ENCODE results near the gene SLC30A2. TPM values are rescaled to one million over a fixed set of nuclear protein-coding genes. Genes with fewer than 3 reads are reported as not detected.

SLC30A2 gene
- total and polyA plus RNA-seq, 4 donors = 0.02 to 0.51 (median 0.24) TPM

GRCh38 chr1:26029054-26029863 is 16.7 kb downstream of the SLC30A2 start:
- H3K27me3 ChIP-seq (ENCODE audit: control insufficient read depth in 3 of 3, insufficient read depth in 3 of 3, low read length in 2 of 3) = no peaks in the 10 kb centered on the region
- H3K4me3 ChIP-seq = no peak overlapping the region
- H3K36me3 ChIP-seq (ENCODE audit: control insufficient read depth in 4 of 4, insufficient read depth in 4 of 4, low read length in 4 of 4) = no peaks in the 10 kb centered on the region
- no peak for DNase-seq
- no peaks in the 10 kb centered on the region for H3K9me3 ChIP-seq (ENCODE audit: control insufficient read depth in 4 of 4, insufficient read depth in 3 of 4, low read length in 3 of 4)
- TF ChIP-seq CTCF (IDR thresholded peaks at IDR 0.05; ENCODE audit: control extremely low read depth, extremely low read depth) = no peak
- H3K9ac ChIP-seq (ENCODE audit: insufficient read depth in 1 of 2, low read length in 2 of 2) = no peak overlapping the region
- no peak for ATAC-seq (ENCODE audit: insufficient read depth, low FRiP score)
- WGBS, 2 donors = 77 to 80% methylated on average over 15 of the region's 15 CpGs
- no peaks in the 10 kb centered on the region for H3K4me1 ChIP-seq (ENCODE audit: control insufficient read depth in 5 of 5, insufficient read depth in 5 of 5, low read length in 5 of 5)
- no peak overlapping the region for H3K27ac ChIP-seq (ENCODE audit: low read depth in 1 of 2, low read length in 1 of 2)

- Histone ChIP-seq H3K36me3 (ENCODE audit: control insufficient read depth in 4 of 4, insufficient read depth in 4 of 4, low read length in 4 of 4) (no peaks in the 10 kb centered on the region), H3K9ac (ENCODE audit: insufficient read depth in 1 of 2, low read length in 2 of 2) (no peak overlapping the region), H3K4me3 (no peak overlapping the region), H3K4me1 (ENCODE audit: control insufficient read depth in 5 of 5, insufficient read depth in 5 of 5, low read length in 5 of 5) (peaks cover 0 to 4% (median 0%) of the 10 kb centered on the region in 5 donors), H3K9me3 (ENCODE audit: control insufficient read depth in 4 of 4, insufficient read depth in 3 of 4, low read length in 3 of 4) (no peaks in the 10 kb centered on the region), H3K27me3 (ENCODE audit: control insufficient read depth in 3 of 3, insufficient read depth in 3 of 3, low read length in 2 of 3) (no peaks in the 10 kb centered on the region), H3K27ac (ENCODE audit: low read depth in 1 of 2, low read length in 1 of 2) (no peak overlapping the region)
- TF ChIP-seq CTCF (IDR thresholded peaks at IDR 0.05; ENCODE audit: control extremely low read depth, extremely low read depth) = no peak
- DNase-seq = no peak
- WGBS, 2 donors = 71 to 74% methylated on average over 8 of the region's 8 CpGs
- no peak for ATAC-seq (ENCODE audit: insufficient read depth, low FRiP score)
These were observed 17.4 kb downstream of the SLC30A2 start for GRCh38 chr1:26028490-26028980.

GRCh38 chr1:26027716-26028489 is 18.0 kb downstream of the SLC30A2 start:
- no peak for ATAC-seq (ENCODE audit: insufficient read depth, low FRiP score)
- Histone ChIP-seq H3K36me3 (ENCODE audit: control insufficient read depth in 4 of 4, insufficient read depth in 4 of 4, low read length in 4 of 4) (no peaks in the 10 kb centered on the region), H3K9me3 (ENCODE audit: control insufficient read depth in 4 of 4, insufficient read depth in 3 of 4, low read length in 3 of 4) (no peaks in the 10 kb centered on the region), H3K4me3 (no peak overlapping the region), H3K4me1 (ENCODE audit: control insufficient read depth in 5 of 5, insufficient read depth in 5 of 5, low read length in 5 of 5) (peaks cover 0 to 4% (median 0%) of the 10 kb centered on the region in 5 donors), H3K27me3 (ENCODE audit: control insufficient read depth in 3 of 3, insufficient read depth in 3 of 3, low read length in 2 of 3) (no peaks in the 10 kb centered on the region), H3K9ac (ENCODE audit: insufficient read depth in 1 of 2, low read length in 2 of 2) (no peak overlapping the region), H3K27ac (ENCODE audit: low read depth in 1 of 2, low read length in 1 of 2) (no peak overlapping the region)
- no peak for DNase-seq
- WGBS, 2 donors = 40% methylated on average over 3 of the region's 3 CpGs
- TF ChIP-seq CTCF (IDR thresholded peaks at IDR 0.05; ENCODE audit: control extremely low read depth, extremely low read depth) = no peak

Data from lung (tissue), 12 donors.